Cortex of kidney (tissue), 1 donor: Measurements from ENCODE around the gene CDK11A.
"Not testable (repeated sequence)": the region's sequence is repeated elsewhere in the genome, so short reads cannot be mapped to it uniquely, and the experiment has no call there.

Experiments
- DNase-seq: peaks from one replicate; lab custom pipeline; 2025; lab: John Stamatoyannopoulos, UW

CDK11A gene

DNA sequence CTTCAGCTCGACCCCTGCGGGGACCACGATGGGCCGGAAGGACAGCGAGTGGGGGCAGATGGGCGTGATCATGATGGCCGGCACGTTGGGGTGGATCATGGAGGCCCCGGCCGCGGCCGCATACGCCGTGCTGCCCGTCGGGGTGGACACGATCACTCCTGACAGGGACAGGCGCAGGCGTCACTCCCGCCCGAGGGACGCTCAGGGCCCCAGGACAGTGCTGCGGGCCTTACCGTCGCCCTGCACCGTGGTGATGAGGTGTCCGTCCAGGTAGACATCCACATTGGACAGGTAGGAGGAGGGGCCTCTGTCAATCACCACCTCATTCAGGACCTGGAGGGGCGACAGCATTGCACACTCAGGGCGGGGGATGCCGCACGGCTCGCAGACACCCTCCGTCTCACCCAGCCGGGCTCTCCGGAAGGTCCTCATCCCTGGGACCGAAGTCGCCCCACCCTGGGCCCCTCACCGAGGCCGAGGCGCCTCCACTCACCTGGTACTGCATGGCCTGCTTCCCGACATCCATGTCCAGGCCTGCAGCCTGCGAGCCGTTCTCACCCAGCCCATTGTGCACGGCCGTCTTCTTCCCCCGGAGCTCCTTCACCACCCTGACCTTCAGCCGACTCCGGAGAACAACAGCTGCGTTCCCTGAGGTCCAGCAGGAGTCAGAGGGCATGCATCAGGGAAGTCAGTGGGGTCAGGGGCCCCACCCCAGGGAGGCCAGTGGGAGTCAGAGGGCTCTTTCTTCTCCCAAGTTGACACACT, 30.1 kb upstream of the CDK11A start:
- no peak for DNase-seq

DNA sequence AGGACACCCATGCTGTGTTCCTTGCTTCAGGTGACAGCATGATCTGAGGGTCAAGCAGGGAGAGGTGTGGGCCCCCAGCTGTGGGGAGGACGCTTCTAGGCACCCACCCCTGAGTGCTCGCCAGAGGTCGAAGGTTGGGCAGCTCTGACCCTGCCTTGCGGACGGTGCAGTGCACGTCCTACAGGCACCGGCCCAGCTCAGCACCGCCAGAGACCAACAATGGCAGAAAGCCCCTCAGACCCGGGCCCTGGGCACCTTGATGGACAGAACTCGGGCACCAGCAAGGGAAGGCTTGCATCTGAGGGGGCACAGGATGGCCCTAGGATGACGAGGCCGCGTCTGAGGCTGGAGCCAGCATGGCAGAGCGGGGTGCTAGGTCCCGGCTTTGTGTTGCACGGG, 29.4 kb upstream of the CDK11A start:
- no peak for DNase-seq

DNA sequence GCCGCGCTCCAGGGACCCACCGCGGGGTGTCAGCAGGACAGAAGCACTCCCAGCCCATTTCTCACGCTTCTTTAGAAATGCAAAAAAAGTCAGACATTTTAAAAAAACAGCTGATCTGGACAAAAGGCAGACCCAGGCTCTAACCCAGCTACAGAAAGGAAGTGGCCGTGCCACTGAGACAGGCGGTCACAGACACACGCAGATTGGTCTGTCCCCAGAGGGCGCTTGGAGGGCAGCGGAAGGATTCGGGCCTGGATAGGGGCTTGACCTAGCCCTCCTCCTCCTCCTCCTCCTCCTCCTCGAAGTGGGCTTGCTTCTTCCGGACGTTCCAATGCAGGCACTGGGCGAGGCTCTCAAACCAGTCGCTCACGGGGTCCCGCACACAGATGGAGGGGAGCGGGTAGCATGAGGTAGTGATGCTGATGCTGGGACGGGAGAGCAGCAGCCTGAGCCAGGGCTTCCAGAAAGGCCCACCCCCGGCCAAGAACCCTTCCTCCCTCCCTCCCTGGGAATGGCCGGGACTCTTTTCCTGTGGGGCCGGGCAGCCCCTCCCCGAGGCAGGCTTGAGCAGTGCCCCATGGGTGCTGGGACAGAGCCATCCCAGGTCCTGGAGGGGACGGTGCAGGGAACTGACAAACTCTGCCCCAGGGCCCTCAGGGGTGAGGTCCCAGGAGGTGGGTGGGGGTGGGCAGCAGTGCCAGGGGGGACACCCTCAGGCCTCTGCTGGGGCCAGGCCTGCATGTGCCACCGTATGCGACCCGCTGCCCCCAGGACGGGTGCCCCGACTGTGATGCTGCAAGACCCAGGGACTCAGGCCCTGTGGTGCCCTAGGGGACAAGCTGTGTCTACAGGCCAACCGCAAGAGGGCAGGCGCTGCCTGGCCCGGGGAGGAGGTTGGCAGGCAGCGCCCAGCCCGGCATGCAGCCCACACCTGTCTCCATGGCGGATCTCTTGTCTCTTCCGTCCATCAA, 28.8 kb upstream of the CDK11A start:
- DNase-seq, result no peak

DNA sequence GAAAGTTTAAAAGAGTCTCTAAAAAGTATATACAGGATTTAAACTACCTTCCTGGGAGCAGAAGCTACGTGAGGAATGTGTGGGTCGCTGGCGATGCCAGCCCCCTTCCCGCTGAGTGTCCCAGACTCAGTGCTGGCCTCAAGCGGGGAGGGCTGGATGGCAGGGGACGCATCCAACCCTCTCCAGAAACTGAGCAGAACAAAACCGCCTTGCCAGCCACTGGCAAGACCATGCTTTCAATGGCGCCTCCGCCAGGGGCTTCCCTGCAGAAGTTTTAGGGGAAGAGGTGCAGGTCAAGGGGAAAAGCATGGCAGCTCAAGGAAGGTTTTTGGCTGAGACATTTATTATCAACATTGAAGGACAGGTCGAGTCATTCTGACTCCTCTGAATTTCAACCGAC, 28.0 kb upstream of the CDK11A start:
- no peak for DNase-seq

DNA sequence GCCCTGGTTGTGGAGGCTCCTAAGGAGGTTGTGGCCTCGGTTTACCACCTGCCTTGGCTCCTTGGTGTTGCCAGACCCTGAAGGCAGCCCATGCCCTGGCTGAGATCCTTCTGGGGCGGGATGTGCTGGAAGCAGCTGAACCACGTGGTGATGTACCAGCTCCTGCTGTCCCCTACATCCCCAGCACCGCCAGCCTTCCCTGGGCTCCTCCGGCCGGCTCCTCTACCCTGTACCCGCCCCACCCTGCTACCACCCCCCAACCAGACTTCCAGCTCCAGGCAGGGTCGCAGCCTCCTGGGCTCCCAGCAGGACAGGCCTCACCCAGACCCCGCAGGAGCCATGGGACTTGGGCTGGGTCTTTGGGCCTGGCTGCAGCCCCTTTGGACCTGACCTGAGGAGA, 25.8 kb upstream of the CDK11A start:
- not testable (repeated sequence) for DNase-seq

DNA sequence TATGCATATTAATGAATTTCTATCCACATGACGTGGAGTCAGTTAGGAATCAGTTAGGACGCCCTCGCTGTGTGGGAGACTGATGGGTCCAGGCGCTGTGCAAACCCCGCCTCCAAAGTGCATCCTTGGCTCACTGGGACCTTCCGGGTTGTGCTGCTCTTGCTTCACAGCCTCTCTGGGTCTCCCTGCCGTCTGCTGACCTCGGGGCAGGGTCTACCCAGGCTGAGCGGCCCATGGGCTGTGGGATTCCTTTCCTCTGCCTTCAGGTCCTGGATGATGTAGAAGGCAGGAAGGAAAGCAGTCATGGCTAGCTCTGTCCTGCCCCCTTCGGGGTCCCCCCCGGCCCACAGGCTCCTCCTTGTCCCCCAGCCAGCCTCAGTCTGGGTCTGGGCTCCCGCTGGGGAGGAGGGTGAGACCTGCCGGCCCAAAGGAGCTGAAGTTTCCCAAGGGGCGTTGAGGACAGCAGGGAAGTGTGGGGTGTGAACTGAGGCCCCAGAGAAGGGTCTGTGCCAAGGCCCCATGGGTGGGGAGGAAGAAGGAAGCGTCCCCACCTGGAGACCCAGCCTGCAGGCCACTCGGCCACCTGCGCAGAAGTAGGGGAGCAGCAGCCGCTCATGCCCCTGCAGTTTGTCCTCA, 24.6 kb upstream of the CDK11A start:
- no peak for DNase-seq

DNA sequence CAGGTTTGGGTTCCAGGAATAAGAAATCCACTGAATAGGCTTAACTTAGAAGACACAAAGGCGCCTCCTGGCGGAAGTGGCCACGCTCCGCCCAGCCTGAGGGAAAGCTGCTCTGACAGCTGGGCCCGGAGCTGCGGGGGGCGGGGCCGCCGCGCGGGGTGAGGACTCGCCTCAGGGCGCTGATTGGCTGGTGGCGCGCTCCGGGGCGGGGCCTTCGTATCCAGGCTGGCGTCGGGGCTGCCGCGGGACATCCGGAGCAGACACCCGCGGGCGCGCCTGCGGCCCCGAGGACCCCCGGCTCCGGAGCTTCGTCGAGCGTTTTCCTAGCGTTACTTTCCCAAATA, 22.4 kb upstream of the CDK11A start:
- DNase-seq, result not testable (repeated sequence)

DNA sequence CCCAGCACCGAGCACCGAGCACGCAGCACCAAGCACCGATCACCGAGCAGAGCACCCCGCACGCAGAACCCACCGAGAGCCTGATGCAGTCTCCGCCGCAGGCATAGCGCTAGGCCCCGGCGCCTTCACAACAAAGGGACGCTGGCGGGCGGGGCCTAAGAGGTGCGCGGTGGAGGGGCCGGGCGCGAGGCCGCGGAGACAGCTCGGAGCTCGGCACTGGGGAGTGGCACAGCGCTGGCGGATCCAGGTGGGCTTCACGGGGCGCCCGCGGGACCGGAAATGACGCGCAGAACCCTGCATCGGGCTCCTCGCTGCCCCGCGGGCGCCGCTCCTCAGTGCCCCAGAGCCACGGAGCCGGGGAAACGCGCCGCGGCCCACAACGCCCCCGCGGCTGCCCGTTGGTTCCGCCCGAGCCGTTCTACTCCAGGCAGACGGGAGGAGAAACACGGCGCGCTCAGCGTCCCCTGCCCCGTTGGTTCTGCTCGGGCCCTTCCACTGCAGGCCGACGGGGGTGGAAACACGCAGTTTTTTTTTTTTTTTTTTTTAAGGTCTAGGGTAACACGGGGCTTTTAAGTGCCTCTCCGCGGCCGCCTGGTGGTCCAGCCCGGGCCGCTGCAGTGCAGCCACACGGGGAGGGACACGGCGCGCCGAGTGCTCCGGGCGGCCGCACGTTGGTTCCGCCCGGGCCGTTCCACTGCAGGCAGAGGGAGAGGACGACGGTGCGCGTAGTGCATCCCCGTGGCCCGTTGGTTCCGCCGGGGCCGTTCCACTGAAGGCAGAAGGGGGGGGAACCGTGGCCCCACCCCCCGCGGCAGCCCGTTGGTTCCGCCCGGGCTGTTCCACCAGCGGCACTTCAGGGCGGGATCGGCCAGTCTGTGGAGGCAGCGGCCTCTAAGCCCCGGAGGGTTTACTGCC, 21.8 kb upstream of the CDK11A start:
- not testable (repeated sequence) for DNase-seq

DNA sequence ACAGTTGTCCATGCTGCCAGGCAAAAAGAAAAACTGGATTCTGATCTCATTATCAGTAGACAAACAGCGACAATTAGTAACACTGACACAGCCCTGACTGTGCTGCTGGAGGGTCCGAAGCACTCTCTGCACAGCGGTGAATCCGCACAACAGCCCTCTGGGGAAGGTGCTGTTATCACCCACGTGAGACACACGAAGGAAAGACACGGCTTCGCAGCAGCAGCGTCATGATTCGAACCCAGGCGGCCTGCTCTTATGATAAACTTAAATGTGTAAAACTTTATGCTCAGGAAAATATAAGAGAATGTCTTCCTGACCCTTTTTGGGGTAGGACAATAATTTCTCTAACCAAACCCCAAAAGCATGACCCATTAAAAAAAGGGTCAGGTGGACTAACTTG, 18.4 kb upstream of the CDK11A start:
- not testable (repeated sequence) for DNase-seq

DNA sequence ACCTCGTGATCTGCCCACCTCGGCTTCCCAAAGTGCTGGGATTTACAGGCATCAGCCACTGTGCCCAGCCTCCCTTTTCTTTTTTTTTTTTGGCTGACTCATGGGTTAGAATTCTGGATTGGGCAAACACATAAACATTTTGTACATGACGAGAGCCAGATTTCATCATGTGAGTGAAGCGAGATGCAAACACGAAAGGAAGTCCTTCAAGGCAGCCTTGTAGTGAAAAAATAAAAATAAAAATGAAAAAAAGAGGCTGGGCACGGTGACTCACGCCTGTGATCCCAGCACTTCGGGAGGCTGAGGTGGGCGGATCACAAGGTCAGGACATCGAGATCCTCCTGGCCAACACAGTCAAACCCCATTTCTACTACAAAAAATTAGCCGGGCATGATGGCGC, 16.9 kb upstream of the CDK11A start:
- not testable (repeated sequence) for DNase-seq

DNA sequence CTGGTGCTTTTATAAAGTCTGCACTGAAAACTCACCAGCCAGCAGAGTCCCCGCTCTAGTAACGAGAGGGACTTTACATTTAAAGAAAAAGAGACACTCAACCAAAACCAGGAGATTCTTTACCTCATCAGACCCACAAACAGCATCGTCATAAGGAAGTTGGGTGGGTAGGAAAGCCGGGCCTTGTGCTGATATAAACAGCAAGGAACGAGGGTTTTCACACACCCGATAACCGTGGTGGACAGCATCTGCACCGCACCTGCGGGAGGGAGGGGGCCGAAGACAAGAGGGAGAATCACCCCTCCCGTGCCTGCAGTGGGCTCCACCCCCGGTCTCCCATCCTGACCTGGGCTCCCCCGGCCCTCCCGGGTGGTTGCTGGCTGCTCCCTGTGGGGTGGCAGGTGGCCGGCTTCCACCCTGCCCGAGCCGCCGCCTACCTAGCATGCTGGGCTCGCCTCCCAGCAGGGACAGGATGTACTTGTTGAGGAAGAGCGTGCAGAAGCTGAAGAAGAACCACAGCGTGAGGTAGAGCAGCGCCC, 14.7 kb upstream of the CDK11A start:
- not testable (repeated sequence) for DNase-seq

DNA sequence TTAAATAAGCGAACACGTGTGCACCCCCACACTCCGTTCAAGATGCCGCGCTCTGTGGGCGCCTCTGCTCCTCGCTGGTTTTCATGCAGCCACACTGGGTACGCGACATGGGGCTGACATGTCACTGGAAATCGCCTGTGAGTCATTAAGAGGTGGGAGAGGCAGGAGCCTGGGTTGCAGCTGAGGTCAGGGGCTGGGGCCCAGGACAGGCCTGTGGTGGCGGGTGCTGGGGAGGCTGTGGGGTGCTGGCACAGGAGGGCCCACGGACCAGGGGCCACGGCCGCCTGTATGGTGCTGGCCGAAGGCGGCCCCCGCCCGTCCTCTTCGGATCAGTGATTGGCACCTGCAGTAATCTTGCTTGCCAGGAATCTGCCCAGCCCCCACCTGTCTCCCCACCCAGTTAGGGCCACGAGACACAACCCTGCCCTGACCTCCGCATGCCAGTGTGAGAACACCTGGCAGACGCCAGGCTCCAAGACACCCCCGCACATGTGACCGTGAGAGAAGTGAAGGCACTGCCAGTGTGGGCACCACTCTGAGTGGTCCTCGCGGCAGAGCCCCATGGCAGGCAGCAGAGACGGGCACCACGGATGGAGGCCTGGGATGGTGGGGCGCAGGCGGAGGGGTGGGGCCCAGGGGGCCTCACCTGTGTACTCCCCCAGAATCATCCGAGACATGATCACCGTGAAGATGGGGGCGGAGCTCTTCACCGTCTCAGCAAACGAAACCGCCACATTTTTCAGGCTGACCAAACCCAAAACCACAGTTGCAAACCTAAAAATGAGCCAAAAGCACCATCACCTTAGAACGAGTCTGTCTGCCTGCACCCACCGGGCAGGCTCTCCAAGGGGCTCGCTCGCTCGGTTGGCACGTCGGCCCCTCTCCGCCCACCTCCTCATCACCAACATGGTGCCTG, 13.8 kb upstream of the CDK11A start:
- not testable (repeated sequence) for DNase-seq

DNA sequence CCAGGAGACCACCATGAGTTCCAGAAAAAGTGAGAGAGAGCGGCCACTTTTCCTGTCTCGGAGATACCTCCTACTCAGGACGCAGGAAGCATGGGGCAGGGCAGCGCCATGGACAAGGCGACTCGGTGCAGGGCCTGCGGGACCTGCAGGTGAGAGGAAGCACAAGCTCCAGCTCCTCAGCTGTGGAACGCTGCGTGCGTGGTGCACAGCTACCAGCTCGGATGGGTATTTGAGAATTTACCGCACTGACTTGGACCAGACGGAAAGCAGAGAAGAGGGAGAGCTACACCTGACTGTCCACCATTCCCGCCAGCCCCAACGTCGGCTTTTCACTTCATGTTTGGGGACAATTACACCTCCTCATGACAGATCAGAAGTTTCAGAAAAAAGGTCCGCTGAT, 8.2 kb upstream of the CDK11A start:
- no peak for DNase-seq

DNA sequence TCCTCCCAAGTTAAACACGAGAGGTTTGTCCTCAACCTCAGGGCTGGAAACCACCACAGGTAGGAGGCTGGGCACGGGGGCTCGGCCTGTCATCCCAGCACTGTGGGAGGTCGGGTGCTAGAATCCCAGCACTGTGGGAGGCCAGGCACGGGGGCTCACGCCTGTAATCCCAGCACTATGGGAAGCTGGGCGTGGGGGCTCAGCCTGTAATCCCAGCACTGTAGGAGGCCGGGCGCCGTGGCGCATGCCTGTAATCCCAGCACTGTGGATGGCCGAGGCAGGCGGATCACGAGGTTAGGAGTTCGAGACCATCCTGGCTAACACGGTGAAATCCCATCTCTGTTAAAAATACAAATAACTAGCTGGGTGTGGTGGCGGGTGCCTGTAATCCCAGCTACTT, 6.7 kb upstream of the CDK11A start:
- no peak for DNase-seq

DNA sequence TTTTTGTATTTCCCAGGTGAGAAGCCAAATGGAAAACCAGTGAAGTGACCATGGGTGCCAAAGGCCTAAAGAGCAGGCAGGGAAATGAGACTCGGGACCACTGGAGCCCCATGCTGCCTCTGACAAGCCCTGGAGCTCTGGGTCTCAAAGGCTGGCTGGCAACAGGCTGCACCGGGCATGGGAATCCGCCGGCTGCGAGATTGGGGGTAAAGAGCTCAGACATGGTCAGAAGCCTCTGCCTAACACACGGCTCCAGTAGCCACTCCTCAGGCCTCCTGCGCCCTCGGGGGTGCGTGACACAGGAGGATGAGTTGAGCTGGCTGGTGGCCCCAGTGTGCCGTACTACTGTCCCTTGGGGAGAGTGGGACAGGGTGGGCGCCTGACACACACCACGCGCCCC, 6.1 kb upstream of the CDK11A start:
- not testable (repeated sequence) for DNase-seq

DNA sequence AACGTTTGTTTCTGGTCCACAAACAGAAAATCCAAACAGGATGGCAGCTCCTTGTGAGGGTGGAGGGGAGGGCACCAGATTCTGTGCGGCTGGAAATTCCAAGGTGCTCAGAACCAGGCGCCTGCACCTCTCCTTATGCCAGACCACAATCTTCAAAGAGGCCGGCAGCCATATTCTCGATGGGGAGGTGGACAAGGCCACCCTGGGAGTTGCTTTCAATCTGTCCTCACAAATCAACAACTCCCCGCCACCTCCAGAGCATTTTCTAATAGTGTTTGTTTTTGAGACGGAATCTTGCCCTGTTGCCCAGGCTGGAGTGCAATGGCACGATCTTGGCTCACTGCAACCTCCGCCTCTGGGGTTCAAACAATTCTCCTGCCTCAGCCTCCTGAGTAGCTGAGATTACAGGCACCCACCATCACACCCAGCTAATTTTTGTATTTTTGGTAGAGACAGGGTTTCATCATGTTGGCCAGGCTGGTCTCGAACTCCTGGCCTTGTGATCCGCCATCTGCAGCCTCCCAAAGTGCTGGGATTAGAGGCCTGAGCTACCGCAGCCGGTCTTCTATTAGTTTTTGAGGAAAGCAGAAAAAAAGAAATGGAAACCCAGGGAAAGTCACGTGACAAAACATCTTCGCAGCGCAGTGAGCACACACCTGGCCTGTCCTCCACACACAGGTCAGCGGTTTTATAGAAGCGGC, 5.1 kb upstream of the CDK11A start:
- DNase-seq, result not testable (repeated sequence)

DNA sequence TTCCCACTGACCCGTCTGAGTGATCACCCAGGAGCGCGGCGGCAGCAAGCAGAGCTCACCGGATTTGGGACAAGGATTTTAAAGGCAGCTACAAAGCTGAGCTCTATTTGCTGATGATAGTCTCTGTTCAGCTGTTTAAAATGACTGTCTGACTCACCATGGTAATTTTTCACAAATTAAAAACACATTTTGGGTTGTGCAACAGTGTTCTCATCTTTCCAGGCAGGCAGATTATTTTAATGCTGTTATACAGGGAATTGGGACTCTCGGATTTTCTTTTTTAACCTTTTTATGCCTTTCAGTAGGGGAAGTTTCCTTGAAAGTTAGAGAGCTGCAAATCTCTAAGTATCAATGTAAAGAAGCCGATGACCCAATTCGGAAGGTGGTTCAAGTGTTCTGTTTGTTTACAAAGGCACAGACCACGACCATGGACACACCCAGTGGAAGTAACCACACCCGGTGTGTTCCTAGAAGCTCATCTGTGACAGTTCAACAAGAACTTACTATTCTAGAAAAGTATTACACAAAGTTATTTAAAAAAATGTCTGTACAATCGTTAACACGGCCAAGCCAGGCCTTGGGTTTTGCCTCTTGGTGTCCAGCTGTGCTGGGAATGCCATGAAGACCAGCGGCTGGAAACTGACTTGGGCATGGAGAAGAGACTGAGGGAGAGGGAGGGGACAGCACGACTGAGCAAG, 4.3 kb upstream of the CDK11A start:
- DNase-seq, result not testable (repeated sequence)

DNA sequence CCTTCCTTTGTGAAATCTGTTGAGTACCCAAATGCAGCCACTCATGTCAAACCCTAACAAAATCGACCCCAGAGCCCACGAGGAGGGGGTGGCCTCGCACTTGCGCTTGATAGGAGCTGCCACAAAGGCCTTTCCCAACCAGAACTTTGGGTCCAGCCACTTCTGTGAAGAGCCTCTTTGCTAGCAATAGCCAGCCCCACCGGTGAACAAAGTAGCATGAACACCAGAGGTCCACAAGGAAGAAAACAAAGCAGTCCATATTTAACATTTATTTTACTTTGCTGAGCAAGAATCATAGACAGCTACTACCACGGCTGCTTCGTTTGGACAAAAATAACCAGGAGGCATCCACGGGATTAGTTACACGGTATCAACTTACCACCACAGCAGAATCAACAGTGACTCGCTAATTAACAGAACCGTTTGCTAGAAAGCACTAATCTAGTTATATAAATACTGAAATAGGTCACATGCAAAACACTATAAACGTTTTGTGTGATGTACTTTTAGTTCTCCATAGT, 3.0 kb upstream of the CDK11A start:
- DNase-seq, result not testable (repeated sequence)

DNA sequence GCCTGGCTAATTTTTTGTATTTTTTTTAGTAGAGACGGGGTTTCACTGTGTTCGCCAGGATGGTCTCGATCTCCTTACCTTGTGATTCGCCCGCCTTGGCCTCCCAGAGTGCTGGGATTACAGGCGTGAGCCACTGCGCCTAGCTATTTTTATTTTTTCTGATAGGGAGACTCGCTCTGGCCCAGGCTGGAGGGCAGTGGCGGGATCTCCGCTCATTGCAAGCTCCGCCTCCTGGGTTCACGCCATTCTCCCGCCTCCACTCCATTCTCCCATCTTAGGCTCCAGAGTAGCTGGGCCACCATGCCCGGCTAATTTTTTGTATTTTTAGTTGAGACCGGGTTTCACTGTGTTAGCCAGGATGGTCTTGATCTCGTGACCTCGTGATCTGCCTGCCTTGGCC, 1.9 kb upstream of the CDK11A start:
- DNase-seq, result not testable (repeated sequence)
